Smooth muscle cell (in vitro differentiated cells): Measurements from ENCODE around the gene FBXO17. TPM values are rescaled to one million over a fixed set of nuclear protein-coding genes. Genes with fewer than 3 reads are reported as not detected.

Source experiments
- DNase-seq: peaks from one replicate; lab custom pipeline; 2025; ENCODE audit not compliant: unreplicated experiment; lab: John Stamatoyannopoulos, UW
- H2AFZ ChIP-seq: fragments of 200-600 bp; sonication (generic); 2 replicates; pipeline ENCODE4 v1.6.0; 2016; ENCODE audit warnings: antibody characterized with exemption, low read depth, mild to moderate bottlenecking
- H3F3A ChIP-seq: fragments of 200-600 bp; sonication (generic); 2 replicates; pipeline ENCODE4 v1.6.0; 2017; ENCODE audit warnings: antibody characterized with exemption, low read depth
- H3K27ac ChIP-seq: fragments of 200-600 bp; sonication (generic); 2 replicates; pipeline ENCODE4 v1.5.1; 2016; ENCODE audit warnings: low read depth, mild to moderate bottlenecking
- H3K27me3 ChIP-seq: fragments of 200-600 bp; sonication (generic); 2 replicates; pipeline ENCODE4 v1.6.1; 2016; ENCODE audit warnings: low read depth, mild to moderate bottlenecking
- H3K36me3 ChIP-seq: fragments of 200-600 bp; sonication (generic); 2 replicates; pipeline ENCODE4 v1.5.1; 2016; ENCODE audit warnings: low read depth
- H3K4me1 ChIP-seq: fragments of 200-600 bp; sonication (generic); 2 replicates; pipeline ENCODE4 v1.5.1; 2016; ENCODE audit warnings: low read depth
- H3K4me2 ChIP-seq: fragments of 200-600 bp; sonication (generic); 2 replicates; pipeline ENCODE4 v1.6.0; 2016; ENCODE audit warnings: mild to moderate bottlenecking
- H3K4me3 ChIP-seq: fragments of 200-600 bp; sonication (generic); 2 replicates; pipeline ENCODE4 v1.5.1; 2016; ENCODE audit warnings: mild to moderate bottlenecking
- H3K79me2 ChIP-seq: fragments of 200-600 bp; sonication (generic); 2 replicates; pipeline ENCODE4 v1.6.0; 2016; ENCODE audit warnings: low read depth, mild to moderate bottlenecking
- H3K9ac ChIP-seq: fragments of 200-600 bp; sonication (generic); 2 replicates; pipeline ENCODE4 v1.6.0; 2016; ENCODE audit warnings: low read depth
- H3K9me3 ChIP-seq: fragments of 200-600 bp; sonication (generic); replicated peaks from 2 replicates; pipeline ENCODE4 v1.5.1; 2016; ENCODE audit warnings: low read depth
- H4K20me1 ChIP-seq: fragments of 200-600 bp; sonication (generic); 2 replicates; pipeline ENCODE4 v1.6.0; 2016; ENCODE audit warnings: low read depth
- WGBS: methylation state at CpG from one replicate; pipeline ENCODE4 v1.1.7; 2016; ENCODE audit warnings: low lambda C conversion rate; 5-methylcytosine and 5-hydroxymethylcytosine counted together
- polyA plus RNA-seq: library from polyadenylated mRNA; unstranded; fragments of >200 nt; fragmentation: Nextera tagmentation; extraction: Ambion mirVana; gene quantifications from 2 replicates; pipeline ENCODE4 v1.2.1, GENCODE V29; 2016
- total RNA-seq: library from RNA; depleted of rRNA; stranded (reverse); fragments of >200 nt; gene quantifications from 2 replicates; pipeline ENCODE4 v1.2.3, GENCODE V29; 2014
- TF ChIP-seq, protein P1 (sequence below): fragments of 200-600 bp; sonication (generic); IDR thresholded peaks from 2 replicates; pipeline ENCODE4 v1.5.1; 2017; ENCODE audit warnings: borderline replicate concordance, mild to moderate bottlenecking, antibody characterized with exemption; ENCODE audit not compliant: insufficient read depth, poor library complexity, severe bottlenecking

Gene FBXO17
- total and polyA plus RNA-seq, 2 experiments from 2014 or later = 8.2 to 17.9 TPM

DNA sequence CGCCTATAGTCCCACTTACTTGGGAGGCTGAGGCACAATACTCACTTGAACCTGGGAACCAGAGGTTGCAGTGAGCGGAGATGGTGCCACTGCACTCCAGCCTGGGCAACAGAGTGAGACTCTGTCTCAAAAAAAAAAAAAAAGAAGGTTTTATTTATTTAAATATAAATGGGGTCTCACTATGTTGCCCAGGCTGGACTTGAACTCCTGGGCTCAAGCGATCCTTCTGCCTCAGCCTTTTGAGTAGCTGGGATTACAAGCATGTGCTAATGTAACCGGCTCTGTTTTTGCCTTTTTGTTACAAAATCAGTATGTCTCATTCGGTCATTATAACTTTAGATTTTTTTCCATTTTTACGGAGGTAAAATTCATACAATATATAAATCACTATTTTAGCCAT, 32.6 kb upstream of the FBXO17 start:
- no peaks in the 10 kb centered on the region for H3K4me1 ChIP-seq
- H3K4me3 ChIP-seq = no peak overlapping the region
- no peaks in the 10 kb centered on the region for H3K27me3 ChIP-seq
- H3K9ac ChIP-seq = no peak overlapping the region
- no peaks in the 10 kb centered on the region for H4K20me1 ChIP-seq
- no peak for DNase-seq
- H3K4me2 ChIP-seq = no peak overlapping the region
- no peak overlapping the region for H2AFZ ChIP-seq
- H3K9me3 ChIP-seq = no peaks in the 10 kb centered on the region
- H3F3A ChIP-seq = no peaks in the 10 kb centered on the region
- no peak overlapping the region for H3K27ac ChIP-seq
- WGBS = 92% methylated on average over 6 of the region's 6 CpGs
- no peaks in the 10 kb centered on the region for H3K36me3 ChIP-seq
- TF ChIP-seq, protein P1, sequence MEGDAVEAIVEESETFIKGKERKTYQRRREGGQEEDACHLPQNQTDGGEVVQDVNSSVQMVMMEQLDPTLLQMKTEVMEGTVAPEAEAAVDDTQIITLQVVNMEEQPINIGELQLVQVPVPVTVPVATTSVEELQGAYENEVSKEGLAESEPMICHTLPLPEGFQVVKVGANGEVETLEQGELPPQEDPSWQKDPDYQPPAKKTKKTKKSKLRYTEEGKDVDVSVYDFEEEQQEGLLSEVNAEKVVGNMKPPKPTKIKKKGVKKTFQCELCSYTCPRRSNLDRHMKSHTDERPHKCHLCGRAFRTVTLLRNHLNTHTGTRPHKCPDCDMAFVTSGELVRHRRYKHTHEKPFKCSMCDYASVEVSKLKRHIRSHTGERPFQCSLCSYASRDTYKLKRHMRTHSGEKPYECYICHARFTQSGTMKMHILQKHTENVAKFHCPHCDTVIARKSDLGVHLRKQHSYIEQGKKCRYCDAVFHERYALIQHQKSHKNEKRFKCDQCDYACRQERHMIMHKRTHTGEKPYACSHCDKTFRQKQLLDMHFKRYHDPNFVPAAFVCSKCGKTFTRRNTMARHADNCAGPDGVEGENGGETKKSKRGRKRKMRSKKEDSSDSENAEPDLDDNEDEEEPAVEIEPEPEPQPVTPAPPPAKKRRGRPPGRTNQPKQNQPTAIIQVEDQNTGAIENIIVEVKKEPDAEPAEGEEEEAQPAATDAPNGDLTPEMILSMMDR = no peak
- H3K79me2 ChIP-seq = no peaks in the 10 kb centered on the region

DNA sequence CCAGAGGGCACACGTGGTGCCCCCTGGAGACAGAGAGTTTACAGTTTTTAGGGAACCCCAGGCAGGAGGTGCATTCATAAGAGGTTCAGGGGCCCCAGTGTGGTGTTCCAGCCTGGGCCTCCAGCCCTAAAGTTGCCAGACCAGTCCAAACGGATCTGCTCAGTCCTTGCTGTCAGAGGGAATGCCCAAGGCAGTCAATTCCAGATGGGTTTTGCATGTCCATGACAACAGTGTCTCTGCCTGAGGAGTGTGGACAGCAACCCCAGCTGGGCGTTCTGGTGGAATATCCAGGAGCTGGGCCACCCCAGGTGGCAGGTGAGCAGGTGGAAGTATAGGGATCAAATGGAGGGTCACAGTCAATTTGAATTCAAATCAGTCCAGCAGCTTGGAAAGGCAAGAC, 31.6 kb upstream of the FBXO17 start:
- Histone ChIP-seq H3K27ac (no peak overlapping the region), H2AFZ (no peak overlapping the region), H3K27me3 (no peaks in the 10 kb centered on the region), H4K20me1 (no peaks in the 10 kb centered on the region), H3K36me3 (no peaks in the 10 kb centered on the region), H3K4me2 (no peak overlapping the region), H3K4me1 (no peaks in the 10 kb centered on the region), H3K4me3 (no peak overlapping the region), H3F3A (no peaks in the 10 kb centered on the region), H3K9ac (no peak overlapping the region), H3K79me2 (no peaks in the 10 kb centered on the region), H3K9me3 (no peaks in the 10 kb centered on the region)
- 50% methylated on average over 3 of the region's 3 CpGs for WGBS
- TF ChIP-seq, protein P1 = no peak
- DNase-seq = no peak

DNA sequence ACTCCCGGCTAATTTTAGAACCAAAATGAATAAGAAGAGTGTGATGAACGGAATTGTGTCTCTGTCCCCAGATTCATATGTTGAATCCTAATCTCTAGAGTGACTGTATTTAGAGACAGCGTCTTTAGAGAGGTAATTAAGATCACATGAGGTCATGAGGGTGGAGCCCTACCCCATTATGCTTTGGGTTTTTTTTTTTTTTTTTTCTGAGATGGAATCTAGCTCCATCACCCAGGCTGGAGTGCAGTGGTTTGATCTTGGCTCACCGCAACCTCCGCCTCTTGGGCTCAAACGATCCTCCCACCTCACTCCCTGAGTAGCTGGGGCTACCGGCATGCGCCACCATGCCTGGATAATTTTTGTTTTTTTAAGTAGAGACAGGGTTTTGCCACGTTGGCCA, 28.9 kb upstream of the FBXO17 start:
- TF ChIP-seq, protein P1 = no peak
- no peaks in the 10 kb centered on the region for H3F3A ChIP-seq
- H3K79me2 ChIP-seq = no peaks in the 10 kb centered on the region
- no peak overlapping the region for H2AFZ ChIP-seq
- H3K4me2 ChIP-seq = no peak overlapping the region
- H4K20me1 ChIP-seq = no peaks in the 10 kb centered on the region
- no peaks in the 10 kb centered on the region for H3K9me3 ChIP-seq
- 84% methylated on average over 9 of the region's 9 CpGs for WGBS
- H3K36me3 ChIP-seq = no peaks in the 10 kb centered on the region
- no peaks in the 10 kb centered on the region for H3K4me1 ChIP-seq
- no peak overlapping the region for H3K4me3 ChIP-seq
- no peak for DNase-seq
- H3K27ac ChIP-seq = no peak overlapping the region
- no peak overlapping the region for H3K9ac ChIP-seq
- no peaks in the 10 kb centered on the region for H3K27me3 ChIP-seq

DNA sequence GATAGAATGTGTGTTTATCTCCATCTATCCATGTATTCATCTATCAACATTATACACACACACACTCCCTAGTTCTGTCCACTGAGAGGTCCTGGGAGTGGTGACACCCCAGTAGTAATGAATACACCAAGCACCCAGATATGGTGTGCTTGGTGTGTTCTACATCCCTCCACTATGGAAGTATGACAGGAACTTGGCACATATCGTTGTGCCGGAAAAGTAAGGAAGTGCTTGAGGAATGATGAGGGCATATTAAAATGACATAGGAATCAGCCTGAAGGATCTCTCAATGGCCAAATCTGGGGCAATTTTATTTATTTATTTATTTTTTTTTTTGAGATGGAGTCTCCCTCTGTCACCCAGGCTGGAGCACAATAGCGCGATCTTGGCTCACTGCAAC, 28.3 kb upstream of the FBXO17 start:
- 96% methylated on average over 4 of the region's 4 CpGs for WGBS
- no peak for DNase-seq
- Histone ChIP-seq H3K36me3 (no peaks in the 10 kb centered on the region), H3K27ac (no peak overlapping the region), H3K4me1 (no peaks in the 10 kb centered on the region), H3K27me3 (no peaks in the 10 kb centered on the region), H3F3A (no peaks in the 10 kb centered on the region), H4K20me1 (no peaks in the 10 kb centered on the region), H3K4me2 (no peak overlapping the region), H3K4me3 (no peak overlapping the region), H3K9me3 (no peaks in the 10 kb centered on the region), H3K79me2 (no peaks in the 10 kb centered on the region), H2AFZ (no peak overlapping the region), H3K9ac (no peak overlapping the region)
- TF ChIP-seq, protein P1 = no peak
